ENCODE measurements around the gene GPR132.

GPR132 gene

DNA sequence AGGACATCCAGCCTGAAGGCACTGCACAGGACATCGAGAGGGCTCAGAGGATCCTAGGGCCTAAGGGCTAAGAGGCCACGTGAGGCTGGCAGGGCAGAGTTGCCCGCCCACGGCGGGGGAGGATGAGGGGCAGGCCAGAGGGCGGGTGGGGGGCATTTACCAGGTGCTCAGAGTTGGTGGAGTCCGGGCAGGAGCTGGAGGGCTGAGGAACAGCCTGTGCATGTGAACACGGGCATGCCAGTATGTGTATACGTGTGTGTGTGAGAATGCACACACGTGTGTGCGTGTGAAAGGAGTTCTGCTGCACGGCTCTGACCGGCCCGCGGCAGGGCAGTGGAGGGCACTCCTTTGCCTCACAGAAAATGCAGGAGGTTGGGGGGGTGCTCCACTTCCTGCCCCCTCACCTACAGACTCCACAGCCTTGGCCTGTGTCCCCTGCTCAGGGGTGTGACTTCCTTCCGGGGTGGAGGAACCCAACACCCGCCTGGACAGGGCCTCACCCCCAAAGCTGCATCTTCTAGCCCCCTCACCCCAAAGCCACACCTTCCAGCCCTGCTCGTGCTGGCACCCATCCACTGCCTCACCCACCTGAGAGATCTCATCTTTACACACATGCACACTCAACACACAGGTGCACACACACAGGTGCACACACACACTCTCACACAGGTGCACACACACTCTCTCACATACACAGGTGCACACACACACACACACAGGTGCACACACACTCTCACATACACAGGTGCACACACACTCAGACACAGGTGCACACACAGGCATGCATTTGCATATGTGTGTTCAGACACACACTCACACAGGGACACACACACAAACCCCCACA is 11.8 kb upstream of the GPR132 start:
- H4K20me1 ChIP-seq (ENCODE audit: insufficient read depth, low read length, poor library complexity, severe bottlenecking): no peaks in the 10 kb centered on the region
- H3K4me1 ChIP-seq (ENCODE audit: insufficient read depth, low read length, poor library complexity, severe bottlenecking): peaks cover 10% of the 10 kb centered on the region
- H2AFZ ChIP-seq (ENCODE audit: low read length): no peak overlapping the region
- H3K9me2 ChIP-seq (replicated peaks; ENCODE audit: low read depth, low read length): no peaks in the 10 kb centered on the region
- H3K4me2 ChIP-seq (ENCODE audit: low read depth, low read length, poor library complexity, severe bottlenecking): peak overlapping the region; percentile 18
- H3K36me3 ChIP-seq (ENCODE audit: insufficient read depth, low read length): no peaks in the 10 kb centered on the region
- no peaks in the 10 kb centered on the region for H3K27me3 ChIP-seq (ENCODE audit: insufficient read depth, low read length, poor library complexity, severe bottlenecking)
- no peaks in the 10 kb centered on the region for H3K79me2 ChIP-seq (ENCODE audit: insufficient read depth, low read length)
- no peak overlapping the region for H3K9ac ChIP-seq (ENCODE audit: low read depth, low read length, poor library complexity, severe bottlenecking)
- H3F3A ChIP-seq (ENCODE audit: low read depth): no peaks in the 10 kb centered on the region
- H3K9me3 ChIP-seq (ENCODE audit: insufficient read depth, low read depth, low read length): no peaks in the 10 kb centered on the region
- TF ChIP-seq EZH2phosphoT487 (IDR thresholded peaks at IDR 0.05; ENCODE audit: borderline replicate concordance): no peak
- TF ChIP-seq, protein P1, sequence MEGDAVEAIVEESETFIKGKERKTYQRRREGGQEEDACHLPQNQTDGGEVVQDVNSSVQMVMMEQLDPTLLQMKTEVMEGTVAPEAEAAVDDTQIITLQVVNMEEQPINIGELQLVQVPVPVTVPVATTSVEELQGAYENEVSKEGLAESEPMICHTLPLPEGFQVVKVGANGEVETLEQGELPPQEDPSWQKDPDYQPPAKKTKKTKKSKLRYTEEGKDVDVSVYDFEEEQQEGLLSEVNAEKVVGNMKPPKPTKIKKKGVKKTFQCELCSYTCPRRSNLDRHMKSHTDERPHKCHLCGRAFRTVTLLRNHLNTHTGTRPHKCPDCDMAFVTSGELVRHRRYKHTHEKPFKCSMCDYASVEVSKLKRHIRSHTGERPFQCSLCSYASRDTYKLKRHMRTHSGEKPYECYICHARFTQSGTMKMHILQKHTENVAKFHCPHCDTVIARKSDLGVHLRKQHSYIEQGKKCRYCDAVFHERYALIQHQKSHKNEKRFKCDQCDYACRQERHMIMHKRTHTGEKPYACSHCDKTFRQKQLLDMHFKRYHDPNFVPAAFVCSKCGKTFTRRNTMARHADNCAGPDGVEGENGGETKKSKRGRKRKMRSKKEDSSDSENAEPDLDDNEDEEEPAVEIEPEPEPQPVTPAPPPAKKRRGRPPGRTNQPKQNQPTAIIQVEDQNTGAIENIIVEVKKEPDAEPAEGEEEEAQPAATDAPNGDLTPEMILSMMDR (conservative IDR thresholded peaks at IDR 0.05; ENCODE audit: low read length): no peak
- H3K4me3 ChIP-seq (ENCODE audit: low read length, poor library complexity, severe bottlenecking): no peak overlapping the region

DNA sequence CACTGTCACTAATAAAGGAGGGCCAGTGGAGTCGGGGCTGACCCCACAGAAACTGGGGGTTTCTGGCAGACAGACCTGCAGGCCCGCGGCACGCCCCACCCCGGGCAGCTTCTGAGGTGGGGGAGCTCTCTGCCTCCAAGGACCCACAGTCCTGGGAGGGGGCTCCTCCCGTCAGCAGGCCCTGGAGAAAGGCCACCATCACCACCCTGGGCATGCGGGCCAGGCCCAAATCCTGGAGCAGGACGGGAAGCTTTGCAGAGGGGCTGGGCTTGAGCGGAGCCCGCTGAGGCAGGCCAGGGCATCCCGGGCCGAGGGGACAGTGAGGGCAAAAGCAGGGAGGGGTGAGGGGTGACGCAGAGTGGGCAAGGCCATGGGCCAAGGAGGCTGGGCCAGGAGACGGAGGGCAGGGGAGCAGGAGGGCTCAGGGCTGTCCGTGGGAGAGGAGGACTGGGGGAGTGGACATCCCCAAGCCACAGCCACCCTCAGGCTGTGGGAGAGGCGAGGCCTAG is 11.1 kb upstream of the GPR132 start:
- Histone ChIP-seq H3K4me1 (ENCODE audit: insufficient read depth, low read length, poor library complexity, severe bottlenecking) (peaks cover 10% of the 10 kb centered on the region), H3K36me3 (ENCODE audit: insufficient read depth, low read length) (no peaks in the 10 kb centered on the region), H3K9me3 (ENCODE audit: insufficient read depth, low read depth, low read length) (no peaks in the 10 kb centered on the region), H4K20me1 (ENCODE audit: insufficient read depth, low read length, poor library complexity, severe bottlenecking) (no peaks in the 10 kb centered on the region), H3K79me2 (ENCODE audit: insufficient read depth, low read length) (no peaks in the 10 kb centered on the region), H3K27me3 (ENCODE audit: insufficient read depth, low read length, poor library complexity, severe bottlenecking) (no peaks in the 10 kb centered on the region), H3K9me2 (replicated peaks; ENCODE audit: low read depth, low read length) (no peaks in the 10 kb centered on the region), H3K4me3 (ENCODE audit: low read length, poor library complexity, severe bottlenecking) (no peak overlapping the region), H3K4me2 (ENCODE audit: low read depth, low read length, poor library complexity, severe bottlenecking) (peak overlapping the region; percentile 18), H3K9ac (ENCODE audit: low read depth, low read length, poor library complexity, severe bottlenecking) (no peak overlapping the region), H3F3A (ENCODE audit: low read depth) (no peaks in the 10 kb centered on the region), H2AFZ (ENCODE audit: low read length) (no peak overlapping the region)
- TF ChIP-seq, protein P1 (conservative IDR thresholded peaks at IDR 0.05; ENCODE audit: low read length): no peak
- TF ChIP-seq EZH2phosphoT487 (IDR thresholded peaks at IDR 0.05; ENCODE audit: borderline replicate concordance): no peak

DNA sequence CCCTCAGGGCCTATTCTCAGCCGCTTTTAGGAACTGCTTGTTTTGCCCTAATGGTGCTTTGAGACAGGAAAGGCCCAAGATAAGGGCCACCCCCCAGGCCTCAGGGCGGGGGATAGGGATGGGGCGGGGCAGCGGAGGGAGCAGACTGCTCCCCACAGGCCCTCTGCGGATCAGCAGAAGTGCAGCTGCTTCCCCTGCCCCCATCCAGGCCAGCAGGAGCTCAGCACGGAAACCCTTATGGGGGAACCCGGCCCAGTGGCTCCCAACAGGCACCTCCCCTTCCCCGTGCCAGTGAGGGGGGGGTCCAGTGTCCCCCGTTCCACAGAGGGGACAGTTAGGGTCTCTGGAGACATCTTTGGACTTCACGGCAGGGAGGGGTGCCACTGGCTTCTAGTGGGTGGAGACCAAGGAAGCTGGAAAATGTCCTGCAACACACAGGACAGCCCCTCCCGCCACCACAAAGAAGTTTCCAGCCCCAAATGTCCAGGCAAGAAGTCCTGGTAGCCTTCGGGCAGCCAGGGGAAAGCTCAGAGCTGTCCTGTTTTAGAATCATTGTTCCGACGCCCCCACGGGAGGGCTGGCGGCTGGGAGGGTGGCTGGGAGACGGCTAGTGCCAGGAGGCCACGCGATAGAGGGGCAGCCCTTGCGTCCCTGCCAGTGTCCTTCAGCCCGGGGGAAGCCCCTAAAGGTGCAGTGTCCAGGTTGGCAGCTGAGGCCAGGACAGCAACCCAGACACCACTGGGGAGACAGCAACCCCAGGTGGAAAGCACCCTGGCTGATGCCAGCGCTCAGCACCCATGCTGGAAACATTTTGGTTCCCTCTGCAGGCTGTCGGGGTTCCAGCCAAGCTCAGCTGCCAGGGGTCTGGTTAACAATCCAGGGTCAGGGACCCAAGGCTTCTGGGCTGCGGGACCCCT is 10.4 kb upstream of the GPR132 start:
- H3K9me2 ChIP-seq (replicated peaks; ENCODE audit: low read depth, low read length): no peaks in the 10 kb centered on the region
- no peak overlapping the region for H3K4me2 ChIP-seq (ENCODE audit: low read depth, low read length, poor library complexity, severe bottlenecking)

More for the DNA sequence above, 10.4 kb upstream of the GPR132 start:
- no peak overlapping the region for H2AFZ ChIP-seq (ENCODE audit: low read length)
- H4K20me1 ChIP-seq (ENCODE audit: insufficient read depth, low read length, poor library complexity, severe bottlenecking): no peaks in the 10 kb centered on the region
- no peak overlapping the region for H3K9ac ChIP-seq (ENCODE audit: low read depth, low read length, poor library complexity, severe bottlenecking)
- no peak overlapping the region for H3K4me3 ChIP-seq (ENCODE audit: low read length, poor library complexity, severe bottlenecking)
- H3F3A ChIP-seq (ENCODE audit: low read depth): no peaks in the 10 kb centered on the region
- H3K79me2 ChIP-seq (ENCODE audit: insufficient read depth, low read length): no peaks in the 10 kb centered on the region
- H3K4me1 ChIP-seq (ENCODE audit: insufficient read depth, low read length, poor library complexity, severe bottlenecking): peaks cover 10% of the 10 kb centered on the region
- H3K9me3 ChIP-seq (ENCODE audit: insufficient read depth, low read depth, low read length): no peaks in the 10 kb centered on the region
- no peaks in the 10 kb centered on the region for H3K36me3 ChIP-seq (ENCODE audit: insufficient read depth, low read length)
- no peaks in the 10 kb centered on the region for H3K27me3 ChIP-seq (ENCODE audit: insufficient read depth, low read length, poor library complexity, severe bottlenecking)
- TF ChIP-seq, protein P1 (conservative IDR thresholded peaks at IDR 0.05; ENCODE audit: low read length): no peak
- TF ChIP-seq EZH2phosphoT487 (IDR thresholded peaks at IDR 0.05; ENCODE audit: borderline replicate concordance): no peak
